Suprapubic skin (tissue), 4 donors: ENCODE results near the gene DSP. TPM values are rescaled to one million over a fixed set of nuclear protein-coding genes. Genes with fewer than 3 reads are reported as not detected.

ENCODE experiments used
- DNase-seq, 2 donors: peaks; one replicate each; pipeline ENCODE4 v3.0.0-alpha.2; 2019; ENCODE audit warnings: low spot score in 2 of 2
- H3K27ac ChIP-seq: fragments of 200-600 bp; sonication (generic); one replicate; pipeline ENCODE4 v1.5.1; 2019
- H3K27me3 ChIP-seq: fragments of 200-600 bp; sonication (generic); one replicate; pipeline ENCODE4 v1.5.1; 2019
- H3K36me3 ChIP-seq: fragments of 200-600 bp; sonication (generic); one replicate; pipeline ENCODE4 v1.5.1; 2019
- H3K4me1 ChIP-seq: fragments of 200-600 bp; sonication (generic); one replicate; pipeline ENCODE4 v1.5.1; 2019
- H3K4me3 ChIP-seq: fragments of 200-600 bp; sonication (generic); one replicate; pipeline ENCODE4 v1.5.1; 2019; ENCODE audit warnings: mild to moderate bottlenecking
- H3K9me3 ChIP-seq: fragments of 200-600 bp; sonication (generic); one replicate; pipeline ENCODE4 v1.5.1; 2019
- EP300 ChIP-seq: sonication (generic); formaldehyde crosslinking; IDR thresholded peaks from one replicate; pipeline ENCODE4 v1.6.1; 2017; ENCODE audit warnings: antibody characterized with exemption
- POLR2A ChIP-seq, 2 donors: fragments of 450-650 bp; IDR thresholded peaks; one replicate each; pipeline ENCODE4 v1.6.1; 2017; ENCODE audit warnings: antibody characterized with exemption in 2 of 2, mild to moderate bottlenecking in 2 of 2, moderate library complexity in 2 of 2
- POLR2AphosphoS5 ChIP-seq, 3 donors: sonication (generic); formaldehyde crosslinking; IDR thresholded peaks; one replicate each; pipeline ENCODE4 v1.6.1; 2017; ENCODE audit warnings: antibody characterized with exemption in 3 of 3
- WGBS: methylation state at CpG from one replicate; pipeline ENCODE4 v1.1.5; 2018; 5-methylcytosine and 5-hydroxymethylcytosine counted together
- total RNA-seq, 4 donors: library from RNA; depleted of rRNA; stranded (reverse); fragments of >200 nt; gene quantifications; one replicate each; pipeline ENCODE4 v1.1.0, GENCODE V29; 2016
- TF ChIP-seq, protein P1 (sequence below), 2 donors: fragments of 200-600 bp in 1 of 2; fragments of 450-650 bp in 1 of 2; sonication (generic) in 1 of 2; IDR thresholded peaks; one replicate each; pipeline ENCODE4 v1.5.1; 2016 to 2019; ENCODE audit warnings: antibody characterized with exemption in 2 of 2, mild to moderate bottlenecking in 1 of 2, moderate library complexity in 1 of 2

The DSP gene
- total RNA-seq, 4 donors from 2014 or later, result 1,704 to 2,508 (median 2,195) TPM

DNA sequence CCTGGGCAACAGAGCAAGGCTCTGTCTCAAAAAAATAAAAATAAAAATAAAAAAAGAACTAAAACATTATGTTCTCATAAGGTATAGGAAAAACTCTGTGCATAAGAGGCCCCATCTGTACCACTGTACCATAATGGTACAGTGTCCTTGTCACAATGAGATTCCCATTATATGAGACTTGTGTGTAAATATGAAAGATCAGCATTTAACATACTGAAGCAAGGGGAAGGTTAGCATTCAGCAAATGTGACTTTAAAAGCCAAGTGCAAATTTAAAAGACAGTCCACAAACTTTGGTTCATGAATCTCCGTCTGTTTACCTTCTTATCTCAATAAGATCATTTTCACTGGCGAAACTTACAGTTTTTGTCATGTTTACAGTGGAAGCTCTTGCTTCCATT is 16.2 kb downstream of the DSP start:
- no peak overlapping the region for H3K27ac ChIP-seq
- no peak for TF ChIP-seq EP300
- TF ChIP-seq POLR2AphosphoS5 (IDR thresholded peaks at IDR 0.05), result no peak
- TF ChIP-seq POLR2A (IDR thresholded peaks at IDR 0.05), result no peak
- TF ChIP-seq, protein P1, sequence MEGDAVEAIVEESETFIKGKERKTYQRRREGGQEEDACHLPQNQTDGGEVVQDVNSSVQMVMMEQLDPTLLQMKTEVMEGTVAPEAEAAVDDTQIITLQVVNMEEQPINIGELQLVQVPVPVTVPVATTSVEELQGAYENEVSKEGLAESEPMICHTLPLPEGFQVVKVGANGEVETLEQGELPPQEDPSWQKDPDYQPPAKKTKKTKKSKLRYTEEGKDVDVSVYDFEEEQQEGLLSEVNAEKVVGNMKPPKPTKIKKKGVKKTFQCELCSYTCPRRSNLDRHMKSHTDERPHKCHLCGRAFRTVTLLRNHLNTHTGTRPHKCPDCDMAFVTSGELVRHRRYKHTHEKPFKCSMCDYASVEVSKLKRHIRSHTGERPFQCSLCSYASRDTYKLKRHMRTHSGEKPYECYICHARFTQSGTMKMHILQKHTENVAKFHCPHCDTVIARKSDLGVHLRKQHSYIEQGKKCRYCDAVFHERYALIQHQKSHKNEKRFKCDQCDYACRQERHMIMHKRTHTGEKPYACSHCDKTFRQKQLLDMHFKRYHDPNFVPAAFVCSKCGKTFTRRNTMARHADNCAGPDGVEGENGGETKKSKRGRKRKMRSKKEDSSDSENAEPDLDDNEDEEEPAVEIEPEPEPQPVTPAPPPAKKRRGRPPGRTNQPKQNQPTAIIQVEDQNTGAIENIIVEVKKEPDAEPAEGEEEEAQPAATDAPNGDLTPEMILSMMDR (IDR thresholded peaks at IDR 0.05), result no peak
- WGBS, result 83% methylated on average over 2 of the region's 2 CpGs
- no peak for DNase-seq
- peaks cover 8% of the 10 kb centered on the region for H3K27me3 ChIP-seq
- no peaks in the 10 kb centered on the region for H3K9me3 ChIP-seq
- H3K36me3 ChIP-seq, result peaks cover 44% of the 10 kb centered on the region
- H3K4me3 ChIP-seq, result no peak overlapping the region
- H3K4me1 ChIP-seq, result peaks cover 65% of the 10 kb centered on the region

DNA sequence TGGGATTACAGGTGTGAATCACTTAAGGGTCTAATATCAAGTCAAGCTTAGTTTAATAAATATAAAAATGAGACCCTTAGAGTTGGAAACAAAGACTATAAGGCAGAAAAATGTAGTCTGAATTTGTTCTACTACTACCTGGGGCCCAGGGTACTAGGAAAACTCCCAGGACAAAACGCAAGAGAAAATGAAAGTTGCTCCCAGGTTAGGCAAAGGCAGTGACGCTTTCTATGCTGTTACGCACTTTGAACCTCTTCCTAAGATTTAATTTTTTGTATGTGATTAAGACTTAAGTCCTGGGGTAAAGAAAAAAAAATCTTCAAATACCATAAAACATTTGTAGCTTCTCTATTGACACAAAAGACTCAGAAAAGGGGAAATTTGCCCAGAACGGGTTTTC is 17.3 kb downstream of the DSP start:
- whole genome bisulfite sequencing, result 83% methylated on average over 4 of the region's 4 CpGs
- peaks cover 57% of the 10 kb centered on the region for H3K4me1 ChIP-seq
- TF ChIP-seq, protein P1 (IDR thresholded peaks at IDR 0.05), result no peak
- TF ChIP-seq POLR2A (IDR thresholded peaks at IDR 0.05) (no peak), EP300 (no peak), POLR2AphosphoS5 (IDR thresholded peaks at IDR 0.05) (no peak)
- DNase-seq, result no peak
- H3K4me3 ChIP-seq, result no peak overlapping the region
- peak overlapping the region; percentile 64 for H3K27ac ChIP-seq
- H3K9me3 ChIP-seq, result no peaks in the 10 kb centered on the region
- peaks cover 8% of the 10 kb centered on the region for H3K27me3 ChIP-seq
- H3K36me3 ChIP-seq, result peaks cover 50% of the 10 kb centered on the region

DNA sequence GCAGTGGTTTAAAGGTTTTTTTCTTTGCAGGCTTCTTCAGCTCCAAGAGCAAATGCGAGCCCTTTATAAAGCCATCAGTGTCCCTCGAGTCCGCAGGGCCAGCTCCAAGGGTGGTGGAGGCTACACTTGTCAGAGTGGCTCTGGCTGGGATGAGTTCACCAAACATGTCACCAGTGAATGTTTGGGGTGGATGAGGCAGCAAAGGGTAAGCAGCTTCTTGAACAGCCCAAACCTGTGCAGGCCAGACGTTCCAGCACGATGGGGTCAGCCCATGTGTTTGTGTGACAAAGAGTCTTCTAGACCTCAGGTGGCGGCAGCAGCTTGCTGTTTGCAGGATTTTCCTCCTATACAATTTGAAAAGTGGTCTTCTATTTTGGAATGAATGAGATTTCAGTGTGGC is 17.7 kb downstream of the DSP start:
- no peak for DNase-seq
- H3K27ac ChIP-seq, result peak overlapping the region; percentile 64
- peaks cover 8% of the 10 kb centered on the region for H3K27me3 ChIP-seq
- 69% methylated on average over 6 of the region's 6 CpGs for WGBS
- H3K36me3 ChIP-seq, result peaks cover 54% of the 10 kb centered on the region
- no peak overlapping the region for H3K4me3 ChIP-seq
- no peaks in the 10 kb centered on the region for H3K9me3 ChIP-seq
- TF ChIP-seq, protein P1 (IDR thresholded peaks at IDR 0.05), result no peak
- TF ChIP-seq POLR2AphosphoS5 (IDR thresholded peaks at IDR 0.05), result no peak
- TF ChIP-seq EP300, result no peak
- no peak for TF ChIP-seq POLR2A (IDR thresholded peaks at IDR 0.05)
- peaks cover 57% of the 10 kb centered on the region for H3K4me1 ChIP-seq

DNA sequence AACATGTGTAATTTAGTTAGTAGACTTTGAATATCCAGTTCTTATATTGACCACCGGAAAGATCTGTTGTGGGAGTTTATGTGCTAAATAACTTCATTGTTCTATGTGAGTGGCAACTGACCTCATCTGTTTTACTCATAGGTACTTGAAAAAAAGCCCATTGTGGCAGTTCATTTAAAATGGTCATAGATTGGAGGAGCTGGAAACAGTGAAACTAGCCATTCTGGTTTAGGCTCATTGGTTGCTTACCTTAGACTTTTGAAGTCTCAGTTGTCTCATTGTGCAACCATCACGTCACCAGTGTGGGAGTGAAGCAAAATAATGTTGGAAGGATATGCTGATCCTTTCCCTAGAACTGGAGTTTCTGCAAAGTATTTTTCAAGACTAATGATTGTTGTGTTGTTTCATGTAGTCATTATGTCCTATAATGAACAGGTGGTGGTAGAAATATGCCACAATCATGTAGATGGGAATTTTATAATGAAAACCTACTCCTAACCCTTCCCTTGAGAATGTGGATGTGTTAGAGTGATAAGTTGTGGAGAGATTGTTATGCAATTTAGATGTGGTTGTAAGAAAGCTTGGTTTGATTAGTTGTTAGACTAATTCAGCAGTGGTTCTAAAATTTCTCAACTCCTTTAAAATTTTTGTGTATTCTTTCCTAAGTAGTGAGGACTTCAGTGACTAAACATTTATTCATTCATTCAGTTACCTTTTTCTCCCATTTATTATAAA is 18.3 kb downstream of the DSP start:
- peaks cover 8% of the 10 kb centered on the region for H3K27me3 ChIP-seq
- peaks cover 51% of the 10 kb centered on the region for H3K4me1 ChIP-seq
- DNase-seq, result no peak
- WGBS, result 46% methylated on average over 2 of the region's 2 CpGs
- H3K36me3 ChIP-seq, result peaks cover 58% of the 10 kb centered on the region
- no peaks in the 10 kb centered on the region for H3K9me3 ChIP-seq
- no peak overlapping the region for H3K4me3 ChIP-seq
- peak overlapping the region; percentile 80 for H3K27ac ChIP-seq
- TF ChIP-seq POLR2AphosphoS5 (IDR thresholded peaks at IDR 0.05), result no peak
- TF ChIP-seq EP300, result no peak
- TF ChIP-seq, protein P1 (IDR thresholded peaks at IDR 0.05), result no peak
- TF ChIP-seq POLR2A (IDR thresholded peaks at IDR 0.05), result no peak

DNA sequence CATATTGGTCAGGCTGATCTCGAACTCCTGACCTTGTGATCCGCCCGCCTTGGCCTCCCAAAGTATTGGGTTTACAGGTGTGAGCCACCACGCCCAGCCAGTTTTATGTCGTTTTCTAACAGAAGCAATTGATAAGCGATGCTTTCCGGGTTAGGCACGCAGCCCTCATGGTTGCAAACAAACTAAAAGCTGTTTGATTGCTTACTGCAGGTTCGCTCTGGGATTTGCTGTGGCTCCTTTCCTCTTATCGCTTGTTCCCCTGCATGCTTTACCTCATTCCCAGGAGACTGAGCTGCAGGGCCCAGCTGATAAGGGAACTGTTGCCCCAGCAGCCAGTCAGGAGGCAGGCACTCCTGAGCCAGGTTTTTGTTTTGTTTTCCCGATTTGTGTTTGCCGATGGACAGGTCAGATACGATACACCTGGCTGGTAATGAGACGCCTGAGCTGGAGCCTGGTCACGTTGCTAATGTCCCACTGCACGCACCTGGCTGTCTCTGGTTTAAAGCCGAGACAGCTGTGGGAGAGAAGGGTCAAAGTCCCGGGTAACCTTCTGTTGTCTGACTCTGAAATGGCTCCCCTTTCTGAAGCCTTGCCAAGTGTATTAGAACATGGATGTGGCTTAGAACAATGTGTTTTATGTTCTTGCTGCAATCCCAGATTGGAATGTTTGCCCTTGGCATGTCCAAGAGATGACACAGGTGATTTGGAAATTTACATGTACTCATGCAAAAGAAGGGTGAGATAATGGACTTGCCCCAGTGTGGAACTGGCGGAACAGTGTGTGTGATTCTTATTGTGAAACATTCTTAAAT is 19.9 kb downstream of the DSP start:
- H3K27ac ChIP-seq, result peak overlapping the region; percentile 80

More for the DNA sequence above, 19.9 kb downstream of the DSP start:
- WGBS, result 77% methylated on average over 19 of the region's 19 CpGs
- H3K27me3 ChIP-seq, result peaks cover 8% of the 10 kb centered on the region
- DNase-seq, result no peak
- peaks cover 37% of the 10 kb centered on the region for H3K4me1 ChIP-seq
- no peaks in the 10 kb centered on the region for H3K9me3 ChIP-seq
- no peak overlapping the region for H3K4me3 ChIP-seq
- no peak for TF ChIP-seq POLR2A (IDR thresholded peaks at IDR 0.05)
- TF ChIP-seq POLR2AphosphoS5 (IDR thresholded peaks at IDR 0.05), result peak in 2 of 3 donors; percentile 60 to 65
- peaks cover 63% of the 10 kb centered on the region for H3K36me3 ChIP-seq
